ENCODE measurements around the gene PRAC1. TPM values are rescaled to one million over a fixed set of nuclear protein-coding genes. Genes with fewer than 3 reads are reported as not detected.

The PRAC1 gene
- total RNA-seq, 2 donors from 2014 or later, result not detected

- Histone ChIP-seq H3K27ac (ENCODE audit: low read depth, low read length) (no peak overlapping the region), H3K4me3 (ENCODE audit: low read length) (no peak overlapping the region), H3K9ac (ENCODE audit: extremely low read depth, low read length, poor library complexity, severe bottlenecking) (no peak overlapping the region), H3K36me3 (ENCODE audit: control insufficient read depth, insufficient read depth, low read length) (no peaks in the 10 kb centered on the region), H3K27me3 (ENCODE audit: control insufficient read depth, insufficient read depth, low read length, poor library complexity, severe bottlenecking) (peaks cover 68% of the 10 kb centered on the region), H3K9me3 (ENCODE audit: control insufficient read depth, low read length) (peaks cover 8% of the 10 kb centered on the region), H3K4me1 (ENCODE audit: control insufficient read depth, insufficient read depth, low read length) (no peaks in the 10 kb centered on the region)
- Mint-ChIP-seq H3K27ac (no peak overlapping the region), H3K27me3 (ENCODE audit: insufficient read depth) (peaks cover 66% of the 10 kb centered on the region), H3K4me1 (no peaks in the 10 kb centered on the region), H3K36me3 (ENCODE audit: low read depth) (no peaks in the 10 kb centered on the region), H3K4me3 (no peak overlapping the region), H3K9me3 (peaks cover 10% of the 10 kb centered on the region)
- DNase-seq, result peak; percentile 17
- no peak for TF ChIP-seq CTCF (conservative IDR thresholded peaks at IDR 0.05)
- 82 to 86% methylated on average over 1 to 4 of the region's 5 CpGs for WGBS, 2 experiments (ENCODE audit: insufficient coverage in 1 of 2, insufficient read length in 1 of 2)
Measured at GRCh38 chr17:48690655-48691054, 31.7 kb downstream of the PRAC1 start.

- Histone ChIP-seq H3K36me3 (ENCODE audit: control insufficient read depth, insufficient read depth, low read length) (no peaks in the 10 kb centered on the region), H3K4me1 (ENCODE audit: control insufficient read depth, insufficient read depth, low read length) (no peaks in the 10 kb centered on the region), H3K9me3 (ENCODE audit: control insufficient read depth, low read length) (no peaks in the 10 kb centered on the region), H3K27me3 (ENCODE audit: control insufficient read depth, insufficient read depth, low read length, poor library complexity, severe bottlenecking) (peaks cover 96% of the 10 kb centered on the region), H3K9ac (ENCODE audit: extremely low read depth, low read length, poor library complexity, severe bottlenecking) (no peak overlapping the region), H3K27ac (ENCODE audit: low read depth, low read length) (no peak overlapping the region), H3K4me3 (ENCODE audit: low read length) (no peak overlapping the region)
- TF ChIP-seq CTCF (conservative IDR thresholded peaks at IDR 0.05), result no peak
- Mint-ChIP-seq H3K4me3 (no peak overlapping the region), H3K27me3 (ENCODE audit: insufficient read depth) (peaks cover 96% of the 10 kb centered on the region), H3K36me3 (ENCODE audit: low read depth) (no peaks in the 10 kb centered on the region), H3K27ac (no peak overlapping the region), H3K4me1 (no peaks in the 10 kb centered on the region), H3K9me3 (no peaks in the 10 kb centered on the region)
- DNase-seq, result peak; percentile 14
- 100% methylated on average over 1 of the region's 1 CpG for WGBS, 2 experiments (ENCODE audit: insufficient coverage in 1 of 2, insufficient read length in 1 of 2)
Measured at GRCh38 chr17:48681609-48682008, 40.7 kb downstream of the PRAC1 start.

GRCh38 chr17:48679385-48680096, 42.8 kb downstream of the PRAC1 start:
- Mint-ChIP-seq H3K4me1 (peaks cover 2% of the 10 kb centered on the region), H3K36me3 (ENCODE audit: low read depth) (no peaks in the 10 kb centered on the region), H3K27ac (no peak overlapping the region), H3K4me3 (no peak overlapping the region), H3K27me3 (ENCODE audit: insufficient read depth) (peaks cover 99% of the 10 kb centered on the region), H3K9me3 (no peaks in the 10 kb centered on the region)
- H3K27me3 ChIP-seq (ENCODE audit: control insufficient read depth, insufficient read depth, low read length, poor library complexity, severe bottlenecking), result peaks cover 100% of the 10 kb centered on the region
- no peak overlapping the region for H3K9ac ChIP-seq (ENCODE audit: extremely low read depth, low read length, poor library complexity, severe bottlenecking)
- 89 to 92% methylated on average over 4 to 5 of the region's 5 CpGs for WGBS, 2 experiments (ENCODE audit: insufficient coverage in 1 of 2, insufficient read length in 1 of 2)
- no peaks in the 10 kb centered on the region for H3K4me1 ChIP-seq (ENCODE audit: control insufficient read depth, insufficient read depth, low read length)
- TF ChIP-seq CTCF (conservative IDR thresholded peaks at IDR 0.05), result no peak
- H3K36me3 ChIP-seq (ENCODE audit: control insufficient read depth, insufficient read depth, low read length), result no peaks in the 10 kb centered on the region
- no peak for DNase-seq
- H3K9me3 ChIP-seq (ENCODE audit: control insufficient read depth, low read length), result no peaks in the 10 kb centered on the region
- no peak overlapping the region for H3K27ac ChIP-seq (ENCODE audit: low read depth, low read length)
- no peak overlapping the region for H3K4me3 ChIP-seq (ENCODE audit: low read length)

Data from endodermal cell (in vitro differentiated cells).